ENCODE results near the gene GARIN5B.

DNA sequence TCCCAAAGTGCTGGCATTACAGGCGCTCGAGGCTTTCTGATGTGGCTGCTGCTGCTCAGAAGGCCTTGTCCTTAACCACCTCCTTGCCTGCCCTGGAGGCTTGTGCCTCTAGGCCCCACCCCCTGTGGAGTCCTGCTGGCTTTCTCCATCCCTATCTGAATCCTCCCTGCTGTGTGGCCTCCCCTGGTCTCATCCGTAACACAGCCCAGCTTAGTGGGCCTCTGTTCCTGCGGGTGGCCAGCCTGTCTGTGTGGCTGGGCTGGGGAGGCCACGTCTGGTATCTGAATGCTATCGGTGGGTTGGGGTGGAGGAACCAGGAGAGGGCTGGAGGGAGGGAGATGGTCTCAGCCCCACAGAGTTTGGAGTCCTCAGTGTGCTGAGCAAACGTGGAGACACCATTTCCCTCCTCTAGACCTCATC, 27.4 kb upstream of the GARIN5B start:
- TF ChIP-seq POLR2AphosphoS5 (IDR thresholded peaks at IDR 0.05; ENCODE audit: low read depth, low read length) (no peak; the same call in 1 of the 2 replicates), POLR2A (IDR thresholded peaks at IDR 0.05; ENCODE audit: low read depth, low read length) (peak; percentile 53), TAF1 (IDR thresholded peaks at IDR 0.05; ENCODE audit: borderline replicate concordance, low read depth, low read length) (no peak)

Data from GM12892 (cell line).